Body of pancreas (tissue), 4 donors: ENCODE data around the gene TSPAN4.

Experiments
- POLR2A ChIP-seq, 3 donors: fragments of 450-650 bp; IDR thresholded peaks; one replicate each; pipeline ENCODE4 v1.6.1; 2016; ENCODE audit warnings: antibody characterized with exemption in 3 of 3, mild to moderate bottlenecking in 2 of 3
- TF ChIP-seq, protein P1 (sequence below), 7 experiments: fragments of 450-650 bp in 4 of 7; fragments of 200-600 bp in 3 of 7; sonication (generic) in 3 of 7; IDR thresholded peaks; one replicate each; pipeline ENCODE4 v1.5.1; 2016 to 2019; ENCODE audit warnings: antibody characterized with exemption in 7 of 7

GRCh38 chr11:810040-810567, 32.5 kb upstream of the TSPAN4 start:
- TF ChIP-seq, protein P1, sequence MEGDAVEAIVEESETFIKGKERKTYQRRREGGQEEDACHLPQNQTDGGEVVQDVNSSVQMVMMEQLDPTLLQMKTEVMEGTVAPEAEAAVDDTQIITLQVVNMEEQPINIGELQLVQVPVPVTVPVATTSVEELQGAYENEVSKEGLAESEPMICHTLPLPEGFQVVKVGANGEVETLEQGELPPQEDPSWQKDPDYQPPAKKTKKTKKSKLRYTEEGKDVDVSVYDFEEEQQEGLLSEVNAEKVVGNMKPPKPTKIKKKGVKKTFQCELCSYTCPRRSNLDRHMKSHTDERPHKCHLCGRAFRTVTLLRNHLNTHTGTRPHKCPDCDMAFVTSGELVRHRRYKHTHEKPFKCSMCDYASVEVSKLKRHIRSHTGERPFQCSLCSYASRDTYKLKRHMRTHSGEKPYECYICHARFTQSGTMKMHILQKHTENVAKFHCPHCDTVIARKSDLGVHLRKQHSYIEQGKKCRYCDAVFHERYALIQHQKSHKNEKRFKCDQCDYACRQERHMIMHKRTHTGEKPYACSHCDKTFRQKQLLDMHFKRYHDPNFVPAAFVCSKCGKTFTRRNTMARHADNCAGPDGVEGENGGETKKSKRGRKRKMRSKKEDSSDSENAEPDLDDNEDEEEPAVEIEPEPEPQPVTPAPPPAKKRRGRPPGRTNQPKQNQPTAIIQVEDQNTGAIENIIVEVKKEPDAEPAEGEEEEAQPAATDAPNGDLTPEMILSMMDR (IDR thresholded peaks at IDR 0.05) = peak in 1 of 7 experiments; percentile 1
- no peak for TF ChIP-seq POLR2A (IDR thresholded peaks at IDR 0.05)
